ENCODE data around the gene RAB31. TPM values are rescaled to one million over a fixed set of nuclear protein-coding genes. Genes with fewer than 3 reads are reported as not detected.

The RAB31 gene
- total and polyA plus RNA-seq, 2 of the 13 experiments (the other 11 are each of a cell fraction or from before 2014, with no cell fraction given): 1.1 to 1.7 TPM

DNA sequence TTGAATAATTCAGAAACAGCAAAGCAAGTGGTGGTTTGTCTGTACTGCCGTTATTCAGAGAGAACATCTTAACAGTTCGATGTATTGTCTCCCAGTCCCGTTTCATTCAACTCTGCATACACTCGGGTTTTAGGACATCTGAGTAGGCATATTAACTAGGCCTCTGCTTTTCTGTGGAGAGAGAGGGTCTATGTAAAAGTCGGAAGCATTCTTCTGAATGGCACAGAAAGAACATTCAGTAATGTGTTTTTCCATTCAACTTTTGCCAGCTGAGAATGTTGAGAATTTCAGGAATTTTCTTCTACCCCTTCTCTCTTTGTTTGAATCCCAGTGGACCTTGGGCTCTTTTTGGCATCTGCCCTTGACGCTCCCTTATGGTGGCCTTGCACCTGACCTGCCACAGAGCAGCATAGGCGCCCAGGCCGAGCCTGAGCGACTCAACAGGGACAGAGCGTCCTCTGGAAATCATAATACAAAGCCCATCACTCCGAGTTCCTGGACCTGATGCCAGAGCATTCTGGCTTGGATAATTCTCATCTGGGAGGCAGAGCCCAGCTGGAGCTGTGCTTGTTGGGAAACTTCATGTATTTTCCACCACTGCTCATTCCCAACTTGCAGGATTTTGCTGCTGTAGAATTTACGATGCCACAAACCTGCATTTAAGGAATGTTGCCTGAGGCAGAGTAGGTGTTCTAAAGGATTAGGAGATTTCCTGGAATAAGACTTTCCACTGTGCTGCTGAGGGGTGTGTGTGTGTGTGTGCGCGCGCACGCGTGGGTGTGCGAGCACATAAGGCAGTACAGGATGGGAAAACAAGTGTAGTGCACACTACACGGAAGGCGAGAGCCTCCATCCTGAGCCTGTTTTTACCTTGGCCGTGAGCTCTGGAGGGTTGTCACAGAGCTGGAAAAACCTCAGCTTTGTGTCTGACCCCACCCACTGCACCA lies 100.5 kb downstream of the RAB31 start (continued):
- TF ChIP-seq, protein P1, sequence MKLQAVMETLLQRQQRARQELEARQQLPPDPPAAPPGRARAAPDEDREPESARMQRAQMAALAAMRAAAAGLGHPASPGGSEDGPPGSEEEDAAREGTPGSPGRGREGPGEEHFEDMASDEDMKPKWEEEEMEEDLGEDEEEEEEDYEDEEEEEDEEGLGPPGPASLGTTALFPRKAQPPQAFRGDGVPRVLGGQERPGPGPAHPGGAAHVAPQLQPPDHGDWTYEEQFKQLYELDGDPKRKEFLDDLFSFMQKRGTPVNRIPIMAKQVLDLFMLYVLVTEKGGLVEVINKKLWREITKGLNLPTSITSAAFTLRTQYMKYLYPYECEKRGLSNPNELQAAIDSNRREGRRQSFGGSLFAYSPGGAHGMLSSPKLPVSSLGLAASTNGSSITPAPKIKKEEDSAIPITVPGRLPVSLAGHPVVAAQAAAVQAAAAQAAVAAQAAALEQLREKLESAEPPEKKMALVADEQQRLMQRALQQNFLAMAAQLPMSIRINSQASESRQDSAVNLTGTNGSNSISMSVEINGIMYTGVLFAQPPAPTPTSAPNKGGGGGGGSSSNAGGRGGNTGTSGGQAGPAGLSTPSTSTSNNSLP (IDR thresholded peaks at IDR 0.05; ENCODE audit: low read depth, low read length): no peak
- TF ChIP-seq FOXA1 (IDR thresholded peaks at IDR 0.05): no peak
- peak; percentile 33; the same call in 1 of the 2 replicates for TF ChIP-seq FOXA1 (CRISPR knock-in tag; IDR thresholded peaks at IDR 0.05)
- no peak for TF ChIP-seq ZNF839 (CRISPR knock-in tag; IDR thresholded peaks at IDR 0.05; ENCODE audit: borderline replicate concordance)
- no peak for TF ChIP-seq ZNF24 (IDR thresholded peaks at IDR 0.05)
- TF ChIP-seq ZMAT5 (CRISPR knock-in tag; IDR thresholded peaks at IDR 0.05; ENCODE audit: borderline replicate concordance, low read depth): no peak
- TF ChIP-seq GRHL1 (CRISPR knock-in tag; conservative IDR thresholded peaks at IDR 0.05): no peak
- TF ChIP-seq HNRNPLL (IDR thresholded peaks at IDR 0.05; ENCODE audit: low read depth, low read length, poor library complexity, severe bottlenecking): no peak
- no peak; the same call in 1 of the 2 replicates for TF ChIP-seq KMT2B (CRISPR knock-in tag; IDR thresholded peaks at IDR 0.05)
- no peak for TF ChIP-seq ZNF597 (CRISPR knock-in tag; IDR thresholded peaks at IDR 0.05)
- no peak for TF ChIP-seq HCFC1 (IDR thresholded peaks at IDR 0.05; ENCODE audit: low read depth, low read length)
- no peak for TF ChIP-seq TBX3 (IDR thresholded peaks at IDR 0.05; ENCODE audit: borderline replicate concordance)
- TF ChIP-seq BCL6 (CRISPR knock-in tag; IDR thresholded peaks at IDR 0.05): peak; percentile 90
- TF ChIP-seq SATB2 (CRISPR knock-in tag; IDR thresholded peaks at IDR 0.05): no peak
- TF ChIP-seq MIXL1 (CRISPR knock-in tag; IDR thresholded peaks at IDR 0.05): peak; percentile 28; the same call in 1 of the 2 replicates
- TF ChIP-seq ZNF225 (CRISPR knock-in tag; IDR thresholded peaks at IDR 0.05): no peak
- TF ChIP-seq ZSCAN21 (CRISPR knock-in tag; IDR thresholded peaks at IDR 0.05; ENCODE audit: borderline replicate concordance): no peak
- no peak for TF ChIP-seq EED (CRISPR knock-in tag; IDR thresholded peaks at IDR 0.05)
- peak; percentile 80; the same call in 1 of the 2 replicates for TF ChIP-seq IRF2 (CRISPR knock-in tag; IDR thresholded peaks at IDR 0.05)
- TF ChIP-seq, protein P2, sequence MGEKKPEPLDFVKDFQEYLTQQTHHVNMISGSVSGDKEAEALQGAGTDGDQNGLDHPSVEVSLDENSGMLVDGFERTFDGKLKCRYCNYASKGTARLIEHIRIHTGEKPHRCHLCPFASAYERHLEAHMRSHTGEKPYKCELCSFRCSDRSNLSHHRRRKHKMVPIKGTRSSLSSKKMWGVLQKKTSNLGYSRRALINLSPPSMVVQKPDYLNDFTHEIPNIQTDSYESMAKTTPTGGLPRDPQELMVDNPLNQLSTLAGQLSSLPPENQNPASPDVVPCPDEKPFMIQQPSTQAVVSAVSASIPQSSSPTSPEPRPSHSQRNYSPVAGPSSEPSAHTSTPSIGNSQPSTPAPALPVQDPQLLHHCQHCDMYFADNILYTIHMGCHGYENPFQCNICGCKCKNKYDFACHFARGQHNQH (CRISPR knock-in tag; IDR thresholded peaks at IDR 0.05): peak; percentile 22; the same call in 1 of the 2 replicates
- TF ChIP-seq ZNF569 (CRISPR knock-in tag; IDR thresholded peaks at IDR 0.05; ENCODE audit: borderline replicate concordance): no peak
- TF ChIP-seq, protein P3, sequence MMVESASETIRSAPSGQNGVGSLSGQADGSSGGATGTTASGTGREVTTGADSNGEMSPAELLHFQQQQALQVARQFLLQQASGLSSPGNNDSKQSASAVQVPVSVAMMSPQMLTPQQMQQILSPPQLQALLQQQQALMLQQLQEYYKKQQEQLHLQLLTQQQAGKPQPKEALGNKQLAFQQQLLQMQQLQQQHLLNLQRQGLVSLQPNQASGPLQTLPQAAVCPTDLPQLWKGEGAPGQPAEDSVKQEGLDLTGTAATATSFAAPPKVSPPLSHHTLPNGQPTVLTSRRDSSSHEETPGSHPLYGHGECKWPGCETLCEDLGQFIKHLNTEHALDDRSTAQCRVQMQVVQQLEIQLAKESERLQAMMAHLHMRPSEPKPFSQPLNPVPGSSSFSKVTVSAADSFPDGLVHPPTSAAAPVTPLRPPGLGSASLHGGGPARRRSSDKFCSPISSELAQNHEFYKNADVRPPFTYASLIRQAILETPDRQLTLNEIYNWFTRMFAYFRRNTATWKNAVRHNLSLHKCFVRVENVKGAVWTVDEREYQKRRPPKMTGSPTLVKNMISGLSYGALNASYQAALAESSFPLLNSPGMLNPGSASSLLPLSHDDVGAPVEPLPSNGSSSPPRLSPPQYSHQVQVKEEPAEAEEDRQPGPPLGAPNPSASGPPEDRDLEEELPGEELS (CRISPR knock-in tag; IDR thresholded peaks at IDR 0.05): peak; percentile 64; the same call in 1 of the 2 replicates
